Endothelial cell of umbilical vein (primary cell): ENCODE measurements around the gene TK2. TPM values are rescaled to one million over a fixed set of nuclear protein-coding genes. Genes with fewer than 3 reads are reported as not detected.

Source experiments
- BruUV-seq: library from RNA; stranded (reverse); fragments of 400-500 nt; replicated peaks from 2 replicates; lab custom pipeline; 2021; lab: Mats Ljungman, UMichigan
- CTCF ChIA-PET: fragments of 300-600, 350-600 bp; sonication (Branson Sonifier 250); formaldehyde crosslinking; loops from one replicate; lab custom pipeline; 2021; ENCODE audit warnings: antibody characterized with exemption, inconsistent platforms; lab: Charles Lee
- POLR2A ChIA-PET: fragments of 300-600, 350-600 bp; sonication (Branson Sonifier 250); formaldehyde crosslinking; loops from one replicate; lab custom pipeline; 2021; ENCODE audit warnings: antibody characterized with exemption, inconsistent platforms; lab: Charles Lee
- DNase-seq: peaks from one replicate; pipeline ENCODE4 v3.0.0-alpha.2; 2011; ENCODE audit warnings: low read depth, low spot score
- FAIRE-seq: peaks from 2 replicates; lab custom pipeline; 2011; peaks lifted over from hg19 to GRCh38; lab: Jason Lieb, UNC
- H2AFZ ChIP-seq: 2 replicates; pipeline ENCODE4 v1.6.0; 2012; ENCODE audit warnings: low read depth, low read length, control low read depth, inconsistent platforms
- H3K27ac ChIP-seq: 2 replicates; pipeline ENCODE4 v1.5.1; 2011; ENCODE audit warnings: low read depth, mild to moderate bottlenecking, control low read depth, low read length, moderate library complexity; ENCODE audit not compliant: insufficient read depth
- H3K27me3 ChIP-seq, 2 experiments: 2 replicates each; pipeline versions ENCODE4 v1.6.0 to v1.6.1; 2011; ENCODE audit warnings: low read length in 2 of 2, mixed read lengths in 1 of 2; ENCODE audit not compliant: control insufficient read depth in 2 of 2, insufficient read depth in 2 of 2
- H3K36me3 ChIP-seq, 2 experiments: 2 replicates in 1 of 2; 3 replicates in 1 of 2; pipeline ENCODE4 v1.5.1; 2011; ENCODE audit warnings: low read length in 2 of 2, mild to moderate bottlenecking in 1 of 2, moderate library complexity in 1 of 2; ENCODE audit not compliant: control insufficient read depth in 2 of 2, insufficient read depth in 2 of 2; ENCODE audit errors: extremely low read depth in 1 of 2
- H3K4me1 ChIP-seq: 3 replicates; pipeline ENCODE4 v1.5.1; 2011; ENCODE audit warnings: mild to moderate bottlenecking, low read length; ENCODE audit not compliant: control insufficient read depth, insufficient read depth; ENCODE audit errors: extremely low read depth
- H3K4me2 ChIP-seq: 2 replicates; pipeline ENCODE4 v1.6.1; 2011; ENCODE audit warnings: low read length, control low read depth, mixed read lengths; ENCODE audit not compliant: insufficient read depth
- H3K4me3 ChIP-seq, 3 experiments: fragments of 200-600 bp in 1 of 3; sonication (generic), shearing (Covaris generic) in 1 of 3; replicated peaks in 1 of 3; 2 replicates each; pipeline ENCODE4 v1.5.1; 2011 to 2016; ENCODE audit warnings: control low read depth in 3 of 3, low read length in 3 of 3, mild to moderate bottlenecking in 2 of 3, inconsistent platforms in 1 of 3, low read depth in 1 of 3, moderate library complexity in 1 of 3; ENCODE audit not compliant: insufficient read depth in 1 of 3
- H3K79me2 ChIP-seq: 2 replicates; pipeline ENCODE4 v1.6.0; 2012; ENCODE audit warnings: low read length, inconsistent platforms; ENCODE audit not compliant: control insufficient read depth, insufficient read depth
- H3K9ac ChIP-seq: replicated peaks from 2 replicates; pipeline ENCODE3; 2011; ENCODE audit warnings: low read length, control low read depth; ENCODE audit not compliant: insufficient read depth; ENCODE audit errors: extremely low read depth
- H3K9me1 ChIP-seq: replicated peaks from 3 replicates; pipeline ENCODE4 v1.6.0; 2011; ENCODE audit warnings: mild to moderate bottlenecking, low read length; ENCODE audit not compliant: control insufficient read depth, insufficient read depth; ENCODE audit errors: extremely low read depth
- H3K9me3 ChIP-seq: replicated peaks from 2 replicates; pipeline ENCODE4 v1.5.1; 2012; ENCODE audit warnings: low read length, inconsistent platforms; ENCODE audit not compliant: control insufficient read depth, insufficient read depth
- H4K20me1 ChIP-seq: replicated peaks from 2 replicates; pipeline ENCODE3; 2011; ENCODE audit warnings: mild to moderate bottlenecking, low read length; ENCODE audit not compliant: control insufficient read depth, insufficient read depth; ENCODE audit errors: extremely low read depth
- FOS ChIP-seq: IDR thresholded peaks from 2 replicates; pipeline ENCODE4 v1.6.1; 2011; ENCODE audit warnings: mild to moderate bottlenecking, low read length, moderate library complexity, borderline replicate concordance; ENCODE audit not compliant: insufficient read depth
- GATA2 ChIP-seq: IDR thresholded peaks from 2 replicates; pipeline ENCODE4 v1.7.0; 2011; ENCODE audit warnings: low read depth, mild to moderate bottlenecking, moderate library complexity, mixed read lengths, low read length; ENCODE audit not compliant: insufficient read length, insufficient read depth
- JUN ChIP-seq: IDR thresholded peaks from 2 replicates; pipeline ENCODE4 v1.6.1; 2011; ENCODE audit warnings: borderline replicate concordance, low read depth; ENCODE audit not compliant: insufficient read length, insufficient read depth
- POLR2A ChIP-seq: IDR thresholded peaks from 2 replicates; pipeline ENCODE4 v1.6.1; 2012; ENCODE audit warnings: low read depth, mild to moderate bottlenecking, control low read depth, low read length
- POLR2AphosphoS5 ChIP-seq: IDR thresholded peaks from 2 replicates; pipeline ENCODE4 v1.6.1; 2012; ENCODE audit warnings: low read depth, mild to moderate bottlenecking, control low read depth, low read length, moderate library complexity; ENCODE audit not compliant: insufficient read depth
- dilution Hi-C: fragments of 300-500 bp; cut with MboI; formaldehyde crosslinking; loops from one replicate; pipeline ENCODE4 v1.15.0; 2019; ENCODE audit warnings: low sequenced_read_pairs; ENCODE audit not compliant: extremely low pct_ligation_motif_present
- intact Hi-C: fragments of 100-400 bp; cut with micrococcal nuclease; formaldehyde crosslinking; loops from one replicate; pipeline ENCODE4 v1.10.0; 2022
- polyA plus RNA-seq, 4 experiments: library from polyadenylated mRNA; depleted of rRNA in 3 of 4; stranded (reverse) in 3 of 4; unstranded in 1 of 4; fragments of >200 nt; gene quantifications; 2 replicates each; pipeline versions ENCODE4 v1.2.1 to v1.2.3, GENCODE V29; 2011 to 2012; ENCODE audit warnings: missing spikeins in 1 of 4
- total RNA-seq: library from RNA; stranded (reverse); gene quantifications from 2 replicates; pipeline ENCODE4 v1.2.3, GENCODE V29; 2021
- TF ChIP-seq, protein P1 (sequence below): IDR thresholded peaks from 2 replicates; pipeline ENCODE4 v1.6.1; 2011; ENCODE audit not compliant: insufficient read depth, insufficient read length

TK2 gene
- total and polyA plus RNA-seq, 2 donors (not counting 3 experiments of a cell fraction or from before 2014, with no cell fraction given), result 12.1 to 25.2 TPM

DNA sequence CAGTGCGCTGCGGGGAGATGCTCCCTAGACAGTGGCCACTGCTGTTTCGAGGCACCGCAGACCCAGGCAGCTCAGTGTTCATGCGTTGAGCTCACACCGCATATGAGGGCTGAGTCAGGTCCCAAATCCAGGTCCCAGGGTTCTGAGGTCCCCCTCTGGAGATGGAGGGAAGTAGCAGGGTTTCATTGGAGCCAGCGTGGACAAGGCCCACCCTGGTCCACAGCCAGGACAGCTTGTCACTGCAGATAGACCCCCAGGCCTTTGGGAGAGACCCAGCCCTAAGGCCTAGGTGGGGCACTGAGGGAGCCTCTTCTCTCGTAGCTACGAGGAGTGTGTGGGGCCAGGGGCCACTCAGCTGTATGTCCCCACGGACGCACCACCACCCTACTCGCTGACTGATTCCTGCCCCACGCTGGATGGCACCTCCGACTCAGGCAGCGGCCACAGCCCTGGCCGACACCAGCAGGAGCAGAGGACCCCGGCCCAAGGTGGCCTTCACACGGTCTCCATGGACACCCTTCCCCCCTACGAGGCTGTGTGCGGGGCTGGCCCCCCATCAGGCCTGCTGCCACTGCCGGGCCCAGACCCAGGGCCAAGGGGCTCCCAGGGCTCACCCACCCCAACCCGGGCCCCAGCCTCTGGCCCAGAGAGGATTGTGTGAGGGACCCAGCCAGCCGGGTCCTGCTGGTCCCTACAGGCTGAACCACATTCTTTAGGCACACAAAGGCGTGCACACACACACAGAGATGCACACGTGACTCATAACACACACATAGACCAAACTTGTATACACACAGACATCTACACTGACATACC lies 69.4 kb downstream of the TK2 start:
- no peak for FAIRE-seq
- BruUV-seq, result no TSS peak

DNA sequence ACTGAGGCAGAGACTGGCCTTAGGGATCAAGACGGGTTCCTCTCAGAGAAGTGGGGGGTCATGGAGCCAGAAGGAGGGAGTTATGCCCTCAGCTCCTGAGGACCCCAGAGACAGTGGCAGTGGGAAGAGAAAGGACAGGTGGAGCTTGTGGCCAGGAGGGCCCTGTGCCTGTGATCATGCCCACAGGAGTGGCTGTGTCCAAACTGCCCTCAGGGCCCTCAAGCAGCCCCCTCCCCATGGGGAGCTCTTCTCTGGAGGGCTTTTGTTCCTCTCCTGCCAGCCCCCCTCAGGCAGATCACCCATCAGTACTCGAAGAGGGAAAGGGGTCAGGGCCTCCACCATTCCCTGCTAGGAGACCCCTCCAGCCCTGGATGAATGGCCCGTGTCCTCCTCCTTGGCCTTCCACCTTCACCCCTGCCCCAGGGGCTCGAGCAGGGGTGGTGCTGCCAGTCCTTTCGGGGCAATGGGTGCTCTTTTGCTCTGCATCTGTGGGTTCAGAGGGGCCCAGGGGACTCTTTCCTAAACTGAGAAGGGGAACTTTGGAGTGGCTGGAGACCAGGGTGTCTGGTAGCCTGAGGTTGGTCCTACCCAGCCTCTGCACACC lies 70.2 kb downstream of the TK2 start:
- intact Hi-C loops (loop anchor here (5.0 kb wide), 2 partner anchors 52 to 122 kb away; partner anchors contain the start of gene BEAN1), dilution Hi-C loops (no loop called here)
- peaks cover 0 to 6% of the 10 kb centered on the region in 2 experiments for H3K27me3 ChIP-seq
- no peak overlapping the region for H3K27ac ChIP-seq
- H3K9me3 ChIP-seq, result no peaks in the 10 kb centered on the region
- no peaks in the 10 kb centered on the region for H3K79me2 ChIP-seq
- ChIA-PET POLR2A (no interaction called here), CTCF (interaction anchor here (0.7 to 2.2 kb wide), 12 partner anchors 25 to 137 kb away, joined by 3 to 17 read pairs (median 6); partner anchors contain the start of genes CKLF and CMTM3)
- H2AFZ ChIP-seq, result no peak overlapping the region
- no peaks in the 10 kb centered on the region for H3K9me1 ChIP-seq
- FAIRE-seq (no peak), DNase-seq (no peak)
- H3K9ac ChIP-seq, result no peak overlapping the region
- H3K4me1 ChIP-seq, result peaks cover 4% of the 10 kb centered on the region
- TF ChIP-seq FOS, result no peak
- no peak for TF ChIP-seq POLR2A
- TF ChIP-seq JUN, result no peak
- TF ChIP-seq POLR2AphosphoS5, result no peak
- no peak overlapping the region for H3K4me2 ChIP-seq
- H3K4me3 ChIP-seq, result no peak overlapping the region
- no TSS peak for BruUV-seq
- no peaks in the 10 kb centered on the region for H3K36me3 ChIP-seq
- H4K20me1 ChIP-seq, result no peaks in the 10 kb centered on the region

More for the DNA sequence above, 69.4 kb downstream of the TK2 start:
- intact Hi-C loops (loop anchor here (5.0 kb wide), 1 partner anchor 123 kb away; no protein-coding TSS in a partner anchor), dilution Hi-C loops (no loop called here)
- Histone ChIP-seq H3K4me3 (no peak overlapping the region), H3K27ac (no peak overlapping the region), H3K9ac (no peak overlapping the region), H3K36me3 (no peaks in the 10 kb centered on the region), H3K4me2 (no peak overlapping the region), H3K79me2 (no peaks in the 10 kb centered on the region), H4K20me1 (no peaks in the 10 kb centered on the region), H2AFZ (no peak overlapping the region), H3K9me1 (no peaks in the 10 kb centered on the region), H3K9me3 (no peaks in the 10 kb centered on the region), H3K4me1 (no peaks in the 10 kb centered on the region), H3K27me3 (peaks cover 0 to under 1% of the 10 kb centered on the region in 2 experiments)
- TF ChIP-seq GATA2 (no peak), JUN (no peak), POLR2AphosphoS5 (no peak), FOS (no peak)
- TF ChIP-seq, protein P1, sequence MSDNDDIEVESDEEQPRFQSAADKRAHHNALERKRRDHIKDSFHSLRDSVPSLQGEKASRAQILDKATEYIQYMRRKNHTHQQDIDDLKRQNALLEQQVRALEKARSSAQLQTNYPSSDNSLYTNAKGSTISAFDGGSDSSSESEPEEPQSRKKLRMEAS, result no peak
- ChIA-PET CTCF (interaction anchor here (0.7 to 2.2 kb wide), 11 partner anchors 28 to 138 kb away, joined by 3 to 17 read pairs (median 7); partner anchors contain the start of gene CMTM3), POLR2A (no interaction called here)
- DNase-seq, result no peak
